HG03520 (cell line): Measurements from ENCODE around the gene AMELX.

Experiments used
- ATAC-seq: cut with Tn5 transposase; IDR thresholded peaks from one replicate; pipeline ENCODE4 v1.9.1; 2021; ENCODE audit warnings: mild to moderate bottlenecking, moderate library complexity; ENCODE audit not compliant: unreplicated experiment

AMELX gene

GRCh38 chrX:11305641-11306040 lies 12.4 kb downstream of the AMELX start:
- no peak for ATAC-seq

- no peak for ATAC-seq
Observed at GRCh38 chrX:11309220-11309619, 16.0 kb downstream of the AMELX start.

- ATAC-seq, result no peak
Observed at GRCh38 chrX:11311706-11312105, 18.5 kb downstream of the AMELX start.

GRCh38 chrX:11319806-11320520 lies 26.8 kb downstream of the AMELX start:
- no peak for ATAC-seq

GRCh38 chrX:11321986-11322385 lies 28.8 kb downstream of the AMELX start:
- ATAC-seq, result no peak

GRCh38 chrX:11328134-11328533 lies 34.9 kb downstream of the AMELX start:
- no peak for ATAC-seq

GRCh38 chrX:11329021-11329420 lies 35.8 kb downstream of the AMELX start:
- no peak for ATAC-seq

- ATAC-seq, result no peak
Observed at GRCh38 chrX:11331788-11332187, 38.6 kb downstream of the AMELX start.

GRCh38 chrX:11334165-11334564 lies 41.0 kb downstream of the AMELX start:
- no peak for ATAC-seq

- ATAC-seq, result no peak
Observed at GRCh38 chrX:11336201-11336600, 43.0 kb downstream of the AMELX start.

- no peak for ATAC-seq
Observed at GRCh38 chrX:11337292-11338009, 44.2 kb downstream of the AMELX start.

GRCh38 chrX:11341274-11342201 lies 48.3 kb downstream of the AMELX start:
- ATAC-seq, result peak; percentile 65

- ATAC-seq, result no peak
Observed at GRCh38 chrX:11342673-11343072, 49.5 kb downstream of the AMELX start.

GRCh38 chrX:11346121-11346682 lies 53.0 kb downstream of the AMELX start:
- no peak for ATAC-seq

GRCh38 chrX:11347300-11347699 lies 54.1 kb downstream of the AMELX start:
- no peak for ATAC-seq

GRCh38 chrX:11349020-11349419 lies 55.8 kb downstream of the AMELX start:
- ATAC-seq, result no peak

GRCh38 chrX:11349661-11350337 lies 56.6 kb downstream of the AMELX start:
- no peak for ATAC-seq
